Kidney (tissue), 14 donors: ENCODE data around the gene TPSB2. TPM values are rescaled to one million over a fixed set of nuclear protein-coding genes. Genes with fewer than 3 reads are reported as not detected.

Experiments
- DNase-seq, 5 donors: peaks; one replicate each; pipeline ENCODE4 v3.0.0-alpha.2; 2013 to 2020
- FAIRE-seq: peaks from 2 replicates; lab custom pipeline; 2012; peaks lifted over from hg19 to GRCh38; lab: Jason Lieb, UNC
- H3K27ac ChIP-seq, 2 donors: one replicate each; pipeline ENCODE4 v1.7.0; 2013; ENCODE audit warnings: low read depth in 2 of 2, low read length in 2 of 2, inconsistent platforms in 1 of 2
- H3K27me3 ChIP-seq: one replicate; pipeline ENCODE4 v1.7.1; 2013; ENCODE audit warnings: low read length, inconsistent platforms; ENCODE audit not compliant: control insufficient read depth, insufficient read depth
- H3K36me3 ChIP-seq, 3 donors: one replicate each; pipeline versions ENCODE4 v1.7.0 to v1.7.1; 2013; ENCODE audit warnings: low read length in 3 of 3, control low read depth in 1 of 3, inconsistent platforms in 1 of 3; ENCODE audit not compliant: insufficient read depth in 3 of 3, control insufficient read depth in 2 of 3
- H3K4me1 ChIP-seq, 3 donors: one replicate each; pipeline versions ENCODE4 v1.7.0 to v1.7.1; 2013; ENCODE audit warnings: low read length in 3 of 3, inconsistent platforms in 1 of 3, low read depth in 1 of 3; ENCODE audit not compliant: control insufficient read depth in 2 of 3, insufficient read depth in 2 of 3
- H3K4me3 ChIP-seq, 3 donors: one replicate each; pipeline versions ENCODE4 v1.7.0 to v1.8.1; 2013; ENCODE audit warnings: low read length in 3 of 3, control low read depth in 1 of 3, inconsistent platforms in 1 of 3
- H3K9ac ChIP-seq, 3 donors: one replicate each; pipeline versions ENCODE4 v1.7.0 to v1.7.1; 2013; ENCODE audit warnings: low read length in 3 of 3, control low read depth in 1 of 3, inconsistent platforms in 1 of 3
- H3K9me3 ChIP-seq, 3 donors: one replicate each; pipeline versions ENCODE4 v1.7.0 to v1.7.1; 2013; ENCODE audit warnings: low read length in 3 of 3, control low read depth in 1 of 3, inconsistent platforms in 1 of 3; ENCODE audit not compliant: control insufficient read depth in 2 of 3, insufficient read depth in 1 of 3
- CTCF ChIP-seq: IDR thresholded peaks from 3 replicates; pipeline ENCODE4 v1.5.1; 2012; ENCODE audit warnings: mild to moderate bottlenecking, moderate library complexity, borderline replicate concordance; ENCODE audit not compliant: insufficient read depth; ENCODE audit errors: extremely low read depth
- intact Hi-C: fragments of 100-400 bp; cut with DNase I; formaldehyde crosslinking; loops from one replicate; pipeline ENCODE4 v1.11.1; 2022
- polyA plus RNA-seq: library from polyadenylated mRNA; stranded (reverse); fragments of 350-450 nt; fragmentation: Illumina TruSeq; extraction: RNeasy Lipid Tissue Mini Kit (QIAGEN cat#74804); gene quantifications from one replicate; pipeline ENCODE4 v1.2.3, GENCODE V29; 2014; ENCODE audit warnings: low read depth, low replicate concordance; ENCODE audit not compliant: insufficient read depth
- total RNA-seq: library from RNA; stranded (reverse); fragmentation: NEBNext Ultra II Directional; extraction: Animal tissue kit (Norgen Biotek cat#: 25700); gene quantifications from one replicate; pipeline ENCODE4 v1.2.1, GENCODE V29; 2021
- donor health status: control.
- donor health status: control.
- donor health status: control.
- donor health status: control.
- donor health status: control.
- donor health status: DM: yes; HTN: yes; CAD: no.
- donor health status: Normal renal cell carcinoma (clear cell type).

Gene TPSB2
- total and polyA plus RNA-seq, 2 donors from 2014 or later: 141 TPM; not detected in 1

GRCh38 chr16:1184156-1184868 is 45.7 kb downstream of the TPSB2 start:
- H3K4me3 ChIP-seq: peak overlapping the region in 2 of 3 donors; percentile 55 to 75
- H3K9ac ChIP-seq: no peak overlapping the region
- FAIRE-seq: no peak
- intact Hi-C loops: no loop called here
- no peaks in the 10 kb centered on the region for H3K27me3 ChIP-seq
- TF ChIP-seq CTCF: no peak
- peak in 2 of 5 donors; percentile 16 to 47 for DNase-seq
- peaks cover 0 to 30% (median 21%) of the 10 kb centered on the region in 3 donors for H3K4me1 ChIP-seq
- H3K9me3 ChIP-seq: no peaks in the 10 kb centered on the region
- peak overlapping the region; percentile 30 to 43 for H3K27ac ChIP-seq
- H3K36me3 ChIP-seq: no peaks in the 10 kb centered on the region

GRCh38 chr16:1182950-1183907 is 46.8 kb downstream of the TPSB2 start:
- Histone ChIP-seq H3K9me3 (no peaks in the 10 kb centered on the region), H3K36me3 (no peaks in the 10 kb centered on the region), H3K4me1 (peaks cover 0 to 30% (median 21%) of the 10 kb centered on the region in 3 donors), H3K27ac (peak overlapping the region; percentile 85 to 90), H3K27me3 (no peaks in the 10 kb centered on the region), H3K9ac (no peak overlapping the region), H3K4me3 (no peak overlapping the region)
- no peak for TF ChIP-seq CTCF
- DNase-seq: peak; percentile 92 to 94 (median 94)
- FAIRE-seq: no peak
- intact Hi-C loops: no loop called here

- DNase-seq (peak; percentile 95 to 98 (median 95)), FAIRE-seq (no peak)
- Histone ChIP-seq H3K9me3 (no peaks in the 10 kb centered on the region), H3K27ac (peak overlapping the region; percentile 89 to 90), H3K36me3 (no peaks in the 10 kb centered on the region), H3K9ac (peak overlapping the region in 1 of 3 donors; percentile 44), H3K4me3 (peak overlapping the region in 1 of 3 donors; percentile 18), H3K4me1 (peaks cover 0 to 30% (median 21%) of the 10 kb centered on the region in 3 donors), H3K27me3 (no peaks in the 10 kb centered on the region)
- TF ChIP-seq CTCF: no peak
- intact Hi-C loops: no loop called here
These were observed 47.7 kb downstream of the TPSB2 start for GRCh38 chr16:1182316-1182671.
